ENCODE measurements around the gene ARL5C.

The ARL5C gene, protein sequence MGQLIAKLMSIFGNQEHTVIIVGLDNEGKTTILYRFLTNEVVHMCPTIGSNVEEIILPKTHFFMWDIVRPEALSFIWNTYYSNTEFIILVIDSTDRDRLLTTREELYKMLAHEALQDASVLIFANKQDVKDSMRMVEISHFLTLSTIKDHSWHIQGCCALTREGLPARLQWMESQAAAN

GRCh38 chr17:39165841-39166349 lies at the start of gene ARL5C:
Gene ARL5C (minus strand): TSS chr17:39166161. CDS start chr17:39165760, 401 bp downstream.
- DNase-seq = no peak

GRCh38 chr17:39213852-39214251 lies 47.9 kb upstream of the ARL5C start:
- DNase-seq = no peak

GRCh38 chr17:39212841-39213480 lies 47.0 kb upstream of the ARL5C start:
- no peak for DNase-seq

DNA sequence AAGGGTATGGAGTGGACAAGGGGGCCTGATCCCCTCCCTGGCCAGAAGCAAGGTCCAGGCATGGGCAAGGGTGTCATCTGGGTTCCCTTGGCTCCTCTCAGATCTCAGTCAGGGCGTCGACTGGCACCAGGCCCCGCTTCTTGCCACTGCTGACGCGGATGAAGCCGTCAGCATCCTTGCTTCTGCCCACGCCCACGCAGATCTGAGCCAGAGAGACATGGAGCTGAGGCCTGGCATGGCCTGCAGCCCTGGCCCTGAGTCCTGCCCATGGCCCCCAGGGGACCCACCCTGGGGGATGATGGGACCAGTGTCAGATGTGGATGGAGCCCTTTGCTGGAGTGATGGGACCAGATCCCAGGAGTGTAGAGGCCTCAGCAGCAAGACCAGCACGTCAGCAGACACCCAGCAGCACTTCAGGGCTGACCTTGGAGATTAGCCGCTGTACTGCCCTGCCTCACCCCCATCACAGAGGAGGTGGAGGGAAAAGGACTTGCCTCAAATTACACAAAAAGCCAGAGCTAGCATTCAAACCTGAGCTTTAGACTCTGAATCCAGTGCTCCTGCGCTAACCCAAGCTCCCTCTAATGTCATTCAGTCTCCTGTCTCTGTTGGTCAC lies 46.3 kb upstream of the ARL5C start:
- no peak for DNase-seq

DNA sequence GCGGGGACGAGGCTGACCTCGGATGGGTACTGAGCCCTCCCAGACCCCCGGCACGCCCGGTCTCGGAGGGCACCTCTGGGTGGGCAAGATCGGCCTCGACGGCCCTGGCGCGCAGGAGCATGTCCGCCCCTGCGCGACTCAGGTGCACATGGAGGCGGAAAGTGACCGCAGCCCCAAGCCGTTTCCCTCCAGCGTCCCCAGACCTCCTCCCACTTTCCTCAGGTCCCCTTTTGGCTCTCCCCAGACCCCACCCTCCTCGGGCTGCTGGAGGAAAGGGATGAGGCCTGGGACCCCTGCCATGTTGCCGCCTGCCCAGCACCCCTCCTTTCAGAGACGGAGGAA lies 44.1 kb upstream of the ARL5C start:
- DNase-seq = no peak

- DNase-seq = no peak
These were observed 43.5 kb upstream of the ARL5C start for GRCh38 chr17:39209317-39210092.

DNA sequence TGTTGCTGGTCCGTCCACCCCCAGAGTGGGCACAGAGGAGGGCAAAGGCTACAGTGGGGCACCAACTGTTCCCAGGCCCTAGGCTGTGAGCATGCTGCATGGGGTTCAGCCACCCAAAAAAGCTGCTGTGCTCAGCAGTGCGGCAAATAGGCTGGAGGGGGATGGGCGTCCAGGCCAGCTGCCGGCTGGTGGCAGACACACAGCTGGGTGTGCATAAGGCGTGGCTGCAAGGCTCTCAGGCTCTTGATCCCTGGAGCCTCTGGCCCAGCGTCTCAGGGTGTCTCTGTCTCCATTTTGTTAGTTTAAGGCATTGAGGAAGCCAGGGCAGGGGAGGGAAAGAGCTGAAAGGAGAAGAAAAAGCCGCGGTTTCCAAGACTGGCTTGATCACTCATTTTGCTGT lies 42.9 kb upstream of the ARL5C start:
- no peak for DNase-seq

GRCh38 chr17:39208136-39208535 lies 42.2 kb upstream of the ARL5C start:
- DNase-seq = no peak

DNA sequence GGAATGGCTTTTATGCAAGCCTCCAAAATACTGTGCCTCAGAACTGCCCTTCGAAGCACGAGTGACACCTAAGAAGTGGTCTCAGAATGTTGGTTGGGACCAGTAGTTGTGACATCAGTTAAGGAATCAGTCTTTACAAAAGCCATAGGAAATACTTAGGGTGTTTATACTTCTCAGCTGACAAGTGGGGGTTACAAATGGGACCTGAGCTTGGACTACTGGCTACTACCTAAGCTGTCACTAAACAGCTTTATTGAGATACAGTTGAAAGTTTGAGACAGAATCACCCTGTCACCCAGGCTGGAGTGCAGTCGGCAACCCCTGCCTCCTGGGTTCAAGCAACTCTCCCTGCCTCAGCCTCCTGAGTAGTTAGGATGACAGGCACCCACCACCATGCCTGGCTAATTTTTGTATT lies 39.2 kb upstream of the ARL5C start:
- DNase-seq = no peak

DNA sequence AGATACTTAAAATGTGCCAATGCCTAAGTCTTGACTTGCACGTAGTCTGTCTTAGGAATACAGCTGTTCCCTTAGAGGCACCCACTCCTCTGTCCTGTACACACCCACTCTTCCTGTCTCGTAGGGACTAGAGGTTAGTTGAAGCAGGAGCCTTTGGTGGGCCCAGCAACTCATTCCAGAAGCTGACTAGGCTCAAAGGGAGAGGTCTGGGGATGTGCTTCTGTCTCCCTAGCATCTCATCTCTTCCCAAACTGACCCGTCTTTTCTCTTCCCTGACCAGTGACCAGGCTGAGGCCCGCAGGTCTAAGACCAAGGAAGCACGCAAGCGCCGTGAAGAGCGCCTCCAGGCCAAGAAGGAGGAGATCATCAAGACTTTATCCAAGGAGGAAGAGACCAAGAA lies 38.3 kb upstream of the ARL5C start:
- no peak for DNase-seq

DNA sequence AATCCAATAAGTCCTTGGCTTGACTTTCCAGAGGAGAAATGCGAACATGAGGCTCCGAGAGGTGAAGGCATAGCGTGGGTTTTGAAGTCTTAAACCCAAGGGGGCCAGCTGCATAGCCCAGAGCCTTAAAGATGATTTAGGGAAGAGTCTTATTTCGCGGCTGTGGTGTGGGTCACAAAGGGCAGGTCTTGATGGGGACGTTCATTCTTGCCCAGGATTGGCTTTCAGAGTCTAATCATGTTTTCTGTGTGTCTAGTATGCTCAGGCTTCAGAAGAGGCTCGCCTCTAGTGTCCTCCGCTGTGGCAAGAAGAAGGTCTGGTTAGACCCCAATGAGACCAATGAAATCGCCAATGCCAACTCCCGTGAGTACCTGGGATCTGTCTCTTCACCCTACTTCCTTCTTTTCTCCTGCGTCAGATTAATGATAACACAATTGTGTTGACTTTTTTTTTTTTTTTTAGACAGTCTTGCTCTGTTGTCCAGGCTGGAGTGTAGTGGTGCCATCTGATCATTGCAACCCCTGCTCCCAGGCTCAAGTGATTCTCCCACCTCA lies 35.1 kb upstream of the ARL5C start:
- no peak for DNase-seq

DNA sequence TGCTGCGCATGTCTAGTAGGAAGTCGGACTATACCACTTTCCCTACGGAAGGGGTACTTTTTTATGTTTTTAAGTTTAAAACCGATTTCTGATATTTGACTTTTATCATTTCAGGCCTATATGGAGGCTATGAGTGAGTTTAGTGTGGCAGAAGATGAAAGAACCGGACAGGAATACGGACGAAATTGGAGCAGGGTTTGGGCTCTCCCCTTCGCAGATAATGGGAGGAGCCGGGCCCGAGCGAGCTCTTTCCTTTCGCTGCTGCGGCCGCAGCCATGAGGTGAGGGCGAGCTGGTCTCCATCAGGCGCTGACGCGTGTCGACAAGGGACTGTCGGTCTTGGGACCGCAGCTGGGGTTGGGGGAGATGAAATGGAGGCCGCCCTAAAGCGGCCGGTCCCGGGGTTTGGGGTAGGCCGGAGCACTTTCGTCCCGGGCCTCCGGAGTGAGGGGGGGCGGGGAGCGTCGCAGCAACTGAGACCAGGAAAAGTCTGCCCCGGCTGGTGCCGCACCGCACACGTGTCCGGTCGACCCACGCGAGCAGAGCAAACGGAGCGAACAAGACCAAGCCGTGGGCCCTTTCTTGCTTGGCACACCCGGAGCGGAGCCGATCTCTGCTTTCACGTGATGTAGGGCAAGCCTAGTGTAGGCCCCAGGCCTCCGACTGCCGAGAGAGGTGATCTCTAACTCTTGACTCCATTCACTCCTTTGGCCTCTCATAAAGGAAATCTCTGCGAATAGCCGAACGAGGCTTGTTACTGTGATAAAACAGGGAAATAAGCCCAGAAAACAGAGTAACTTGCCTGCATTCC lies 34.3 kb upstream of the ARL5C start, which contains the start of gene RPL19:
TSS of gene RPL19 (plus strand) at position 214 of the 810 bp plus-strand sequence. CDS start at position 276, 62 bp downstream.
- peak; percentile 80 for DNase-seq

DNA sequence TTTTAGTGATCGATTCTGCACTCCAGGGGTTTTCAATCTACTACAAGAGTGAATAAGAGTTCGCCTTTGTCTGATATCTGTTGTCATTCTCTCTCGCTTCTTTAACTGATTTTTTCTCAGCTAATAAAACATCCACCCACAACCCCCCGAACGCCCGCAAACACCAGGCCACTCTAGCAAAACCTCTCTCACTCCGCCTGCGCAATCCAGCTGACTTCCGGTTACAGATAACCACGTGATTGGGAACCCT lies 33.8 kb upstream of the ARL5C start:
- DNase-seq = no peak

- DNase-seq = no peak
These were observed 32.2 kb upstream of the ARL5C start for GRCh38 chr17:39198186-39198566.

DNA sequence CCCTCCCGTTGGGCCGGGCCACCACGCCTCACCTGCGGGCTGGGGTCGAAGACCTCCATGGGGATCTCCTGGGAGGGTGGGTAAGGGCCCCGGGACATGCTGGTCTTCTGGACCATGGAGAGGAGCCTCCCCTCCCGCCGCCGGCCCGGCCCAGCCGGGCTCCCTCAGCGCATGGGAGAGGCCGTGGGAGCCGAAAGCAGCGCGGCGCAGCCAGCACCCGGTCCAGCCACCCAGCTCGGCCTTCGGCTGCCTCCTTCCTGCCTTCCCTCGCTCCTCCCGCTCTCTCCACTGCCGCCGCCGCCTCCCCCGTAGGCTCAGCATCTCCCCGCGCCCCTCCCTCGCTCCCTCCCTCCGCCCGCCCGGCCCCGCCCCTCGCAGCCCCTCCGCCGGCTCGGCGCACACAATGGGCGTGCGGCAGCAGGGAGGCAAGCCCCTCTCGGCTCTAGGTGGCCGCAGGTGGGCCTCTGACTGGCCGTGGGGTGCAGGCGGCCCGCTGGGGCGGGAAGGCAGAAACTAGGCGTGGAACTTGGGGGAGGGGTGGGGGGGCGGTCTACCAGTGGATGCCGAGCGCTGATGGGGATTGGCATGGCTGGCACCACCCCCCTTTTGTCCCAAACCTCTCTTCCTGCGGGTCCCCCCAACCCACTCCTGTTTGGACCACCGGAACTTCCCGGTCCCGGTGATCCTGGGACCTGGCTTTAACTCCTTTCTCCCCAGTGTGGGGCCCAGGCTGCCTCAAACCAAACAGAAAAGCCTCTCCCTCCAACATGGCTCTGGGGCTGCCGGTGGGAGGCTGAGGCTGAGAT lies 31.6 kb upstream of the ARL5C start, which contains the start of gene CACNB1:
TSS of gene CACNB1 (minus strand) at position 290 of the 806 bp plus-strand sequence. CDS start at position 116, 174 bp downstream.
- peak; percentile 64 for DNase-seq

DNA sequence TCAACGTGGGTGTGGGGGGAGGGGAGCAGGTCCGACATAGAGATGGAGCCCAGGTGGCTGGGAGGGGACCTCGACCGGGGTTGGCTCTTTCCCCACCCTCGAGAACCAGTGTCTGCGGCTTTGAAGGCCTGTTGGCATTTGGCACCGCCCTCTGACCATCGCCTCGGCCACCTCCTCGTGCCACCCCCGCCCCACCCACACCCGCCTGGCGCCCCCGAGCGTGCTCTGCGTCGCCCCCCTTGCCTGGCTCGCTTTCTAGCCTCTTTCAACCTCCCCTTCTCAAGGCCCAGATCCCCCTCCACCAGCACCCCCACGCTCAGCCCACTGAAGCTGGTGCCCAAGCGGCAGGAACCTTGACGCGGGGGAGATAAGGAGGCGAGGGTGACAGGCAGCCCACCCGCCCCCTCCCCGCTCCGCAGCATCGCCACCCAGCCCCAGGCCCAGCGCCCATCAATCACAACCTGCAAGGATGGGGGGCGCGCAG lies 30.9 kb upstream of the ARL5C start:
- DNase-seq = no peak

DNA sequence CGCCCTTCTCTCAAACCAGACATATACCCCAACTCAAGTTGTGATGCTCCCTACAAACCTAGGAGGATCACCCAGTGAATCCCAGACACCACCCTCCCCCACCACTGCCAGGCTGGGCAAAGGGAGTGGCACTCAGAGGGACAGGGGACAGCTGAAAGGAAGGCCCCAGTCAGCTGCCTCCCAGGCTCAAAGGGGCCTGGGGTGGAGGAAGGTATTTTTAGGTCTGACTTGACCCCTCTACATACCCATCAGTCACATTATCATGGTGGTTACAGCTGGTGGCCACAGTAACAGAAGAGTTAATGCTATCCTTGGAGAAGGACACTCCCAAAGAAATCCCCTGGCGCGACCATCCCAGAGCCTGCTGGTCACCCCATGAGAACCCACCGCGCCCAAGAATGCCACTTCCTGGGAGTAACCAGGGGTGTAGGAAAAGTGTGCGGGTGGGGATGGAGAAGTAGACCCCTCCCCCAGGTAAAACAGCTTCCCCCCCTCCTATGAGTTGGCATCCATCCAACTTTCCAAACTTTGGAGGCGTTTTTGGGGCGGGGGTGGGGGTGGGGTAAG lies 30.4 kb upstream of the ARL5C start:
- DNase-seq = no peak

DNA sequence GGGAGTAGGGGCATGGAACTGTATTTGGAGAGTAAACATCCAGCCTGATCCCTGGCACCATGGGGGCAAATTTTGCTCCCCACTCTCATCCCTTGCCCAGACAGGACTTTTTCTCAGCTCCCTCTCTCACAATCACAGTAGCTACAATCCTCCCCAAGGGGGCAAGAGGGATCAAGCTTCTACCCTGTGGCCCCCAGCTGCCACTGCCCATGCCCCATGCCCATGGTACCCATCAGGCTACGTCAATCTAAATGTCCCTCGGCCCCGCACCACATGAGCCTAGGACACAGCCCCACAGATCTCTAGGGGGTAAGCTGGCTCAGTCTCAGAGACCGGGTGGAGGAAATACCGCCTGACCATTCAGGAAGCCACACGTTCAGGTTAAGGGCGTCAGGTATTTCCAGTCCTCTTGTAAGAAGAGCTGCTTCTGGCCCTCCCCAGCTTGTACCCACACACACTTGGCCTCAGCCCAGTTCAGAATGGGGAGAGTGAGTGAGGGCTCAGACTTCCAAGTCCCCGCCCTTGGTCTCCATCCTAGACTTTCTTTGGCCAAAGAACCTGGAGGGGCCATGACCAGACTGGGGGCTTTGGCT lies 29.7 kb upstream of the ARL5C start:
- DNase-seq = no peak

DNA sequence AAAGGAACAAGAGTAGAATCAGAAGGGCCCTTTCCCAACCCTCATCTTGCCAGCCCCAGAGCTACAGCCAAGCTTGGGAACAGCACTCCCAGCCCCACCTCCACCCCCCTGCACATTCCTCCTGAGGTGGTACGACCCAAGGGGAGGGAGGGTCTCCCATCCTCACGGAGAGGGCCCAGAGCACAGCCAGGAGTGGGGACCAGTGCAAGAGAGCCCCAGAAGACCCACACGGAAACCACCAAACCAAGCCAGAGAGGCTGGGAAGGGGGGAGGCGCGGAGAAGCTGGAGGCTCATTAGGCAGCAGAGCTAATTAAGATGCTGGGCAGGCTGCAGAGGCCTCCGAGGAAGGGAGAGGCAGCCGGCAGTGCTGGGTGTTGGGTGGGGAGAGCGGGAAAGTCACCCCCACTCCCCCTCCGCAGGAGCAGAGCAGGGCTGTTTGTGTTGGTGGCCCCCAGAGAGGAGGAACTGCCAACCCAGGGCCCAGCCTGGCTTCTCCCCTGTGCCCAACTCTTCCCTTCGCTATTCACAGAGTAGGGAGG lies 29.1 kb upstream of the ARL5C start:
- no peak for DNase-seq
